MCF 10A (cell line): Measurements from ENCODE around the gene PLA2G1B. TPM values are rescaled to one million over a fixed set of nuclear protein-coding genes. Genes with fewer than 3 reads are reported as not detected.
"Not testable (repeated sequence)": the region's sequence is repeated elsewhere in the genome, so short reads cannot be mapped to it uniquely, and the experiment has no call there.

Experiments
- BruUV-seq: library from RNA; stranded (reverse); fragments of 400-500 nt; replicated peaks from 2 replicates; lab custom pipeline; 2021; lab: Mats Ljungman, UMichigan
- CTCF ChIA-PET: fragments of 300-600 bp; sonication (Branson Sonifier 250); formaldehyde crosslinking; extraction: SDS; loops from one replicate; lab custom pipeline; 2021; ENCODE audit warnings: antibody characterized with exemption, inconsistent platforms; lab: Yijun Ruan, JAX
- POLR2A ChIA-PET: fragments of 300-600, 350-650 bp; sonication (Branson Sonifier 250); formaldehyde crosslinking; extraction: SDS; loops from one replicate; lab custom pipeline; 2020; ENCODE audit warnings: antibody characterized with exemption, inconsistent platforms; lab: Yijun Ruan, JAX
- DNase-seq: peaks from one replicate; pipeline ENCODE4 v3.0.0-alpha.2; 2018; ENCODE audit not compliant: unreplicated experiment
- H3K27ac Mint-ChIP-seq: one replicate; pipeline ENCODE4 v1.8.0; 2022; ENCODE audit warnings: mild to moderate bottlenecking, low read depth, mixed read lengths; ENCODE audit not compliant: unreplicated experiment
- H3K27me3 Mint-ChIP-seq: one replicate; pipeline ENCODE4 v1.8.0; 2022; ENCODE audit warnings: mixed read lengths; ENCODE audit not compliant: insufficient read depth, unreplicated experiment
- H3K36me3 Mint-ChIP-seq: one replicate; pipeline ENCODE4 v1.8.0; 2022; ENCODE audit warnings: mild to moderate bottlenecking, moderate library complexity, mixed read lengths; ENCODE audit not compliant: insufficient read depth, unreplicated experiment
- H3K4me1 Mint-ChIP-seq: one replicate; pipeline ENCODE4 v1.8.0; 2022; ENCODE audit warnings: mixed read lengths; ENCODE audit not compliant: insufficient read depth, unreplicated experiment
- H3K4me3 Mint-ChIP-seq: one replicate; pipeline ENCODE4 v1.8.0; 2022; ENCODE audit warnings: mild to moderate bottlenecking, moderate library complexity, mixed read lengths; ENCODE audit not compliant: unreplicated experiment
- H3K9me3 Mint-ChIP-seq: one replicate; pipeline ENCODE4 v1.8.0; 2022; ENCODE audit warnings: mixed read lengths; ENCODE audit not compliant: unreplicated experiment
- intact Hi-C: fragments of 100-400 bp; cut with micrococcal nuclease; formaldehyde crosslinking; loops from 2 replicates; pipeline ENCODE4 v1.14.1; 2022
- total RNA-seq: library from RNA; stranded (reverse); gene quantifications from 2 replicates; pipeline ENCODE4 v1.2.3, GENCODE V29; 2022
- TF ChIP-seq, protein P1 (sequence below): fragments of 200-600 bp; IDR thresholded peaks from one replicate; pipeline ENCODE4 v1.8.0; 2022; ENCODE audit warnings: antibody characterized with exemption, mild to moderate bottlenecking; ENCODE audit not compliant: unreplicated experiment

Gene PLA2G1B
- total RNA-seq, 1 experiment from 2014 or later: not detected

GRCh38 chr12:120343039-120343537 lies 15.5 kb upstream of the PLA2G1B start:
- no peak overlapping the region for H3K27ac Mint-ChIP-seq
- H3K9me3 Mint-ChIP-seq: no peaks in the 10 kb centered on the region
- BruUV-seq: no TSS peak
- no peak for DNase-seq
- no peak overlapping the region for H3K4me3 Mint-ChIP-seq
- H3K4me1 Mint-ChIP-seq: no peaks in the 10 kb centered on the region
- H3K36me3 Mint-ChIP-seq: no peaks in the 10 kb centered on the region
- POLR2A ChIA-PET: no interaction called here
- TF ChIP-seq, protein P1, sequence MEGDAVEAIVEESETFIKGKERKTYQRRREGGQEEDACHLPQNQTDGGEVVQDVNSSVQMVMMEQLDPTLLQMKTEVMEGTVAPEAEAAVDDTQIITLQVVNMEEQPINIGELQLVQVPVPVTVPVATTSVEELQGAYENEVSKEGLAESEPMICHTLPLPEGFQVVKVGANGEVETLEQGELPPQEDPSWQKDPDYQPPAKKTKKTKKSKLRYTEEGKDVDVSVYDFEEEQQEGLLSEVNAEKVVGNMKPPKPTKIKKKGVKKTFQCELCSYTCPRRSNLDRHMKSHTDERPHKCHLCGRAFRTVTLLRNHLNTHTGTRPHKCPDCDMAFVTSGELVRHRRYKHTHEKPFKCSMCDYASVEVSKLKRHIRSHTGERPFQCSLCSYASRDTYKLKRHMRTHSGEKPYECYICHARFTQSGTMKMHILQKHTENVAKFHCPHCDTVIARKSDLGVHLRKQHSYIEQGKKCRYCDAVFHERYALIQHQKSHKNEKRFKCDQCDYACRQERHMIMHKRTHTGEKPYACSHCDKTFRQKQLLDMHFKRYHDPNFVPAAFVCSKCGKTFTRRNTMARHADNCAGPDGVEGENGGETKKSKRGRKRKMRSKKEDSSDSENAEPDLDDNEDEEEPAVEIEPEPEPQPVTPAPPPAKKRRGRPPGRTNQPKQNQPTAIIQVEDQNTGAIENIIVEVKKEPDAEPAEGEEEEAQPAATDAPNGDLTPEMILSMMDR: no peak
- peaks cover 6% of the 10 kb centered on the region for H3K27me3 Mint-ChIP-seq
- CTCF ChIA-PET: no interaction called here
- intact Hi-C loops: no loop called here

GRCh38 chr12:120342175-120343038 lies 14.8 kb upstream of the PLA2G1B start:
- BruUV-seq: no TSS peak
- Mint-ChIP-seq H3K36me3 (no peaks in the 10 kb centered on the region), H3K27ac (no peak overlapping the region), H3K4me1 (no peaks in the 10 kb centered on the region), H3K4me3 (no peak overlapping the region), H3K9me3 (peaks cover 6% of the 10 kb centered on the region), H3K27me3 (peaks cover 12% of the 10 kb centered on the region)
- intact Hi-C loops: no loop called here
- TF ChIP-seq, protein P1: no peak
- POLR2A ChIA-PET: no interaction called here
- CTCF ChIA-PET: no interaction called here
- DNase-seq: no peak

GRCh38 chr12:120339256-120339655 lies 11.7 kb upstream of the PLA2G1B start:
- Mint-ChIP-seq H3K4me3 (no peak overlapping the region), H3K36me3 (no peaks in the 10 kb centered on the region), H3K27ac (no peak overlapping the region), H3K27me3 (peaks cover 12% of the 10 kb centered on the region), H3K9me3 (peaks cover 8% of the 10 kb centered on the region), H3K4me1 (no peaks in the 10 kb centered on the region)
- no TSS peak for BruUV-seq
- intact Hi-C loops: no loop called here
- CTCF ChIA-PET: interaction anchor here (0.6 to 1.6 kb wide), 2 partner anchors 18 to 95 kb away, joined by 5 read pairs; no protein-coding TSS in a partner anchor
- TF ChIP-seq, protein P1: no peak
- POLR2A ChIA-PET: interaction anchor here (1.0 to 1.1 kb wide), 2 partner anchors 9 to 10 kb away, joined by 3 read pairs; no protein-coding TSS in a partner anchor
- DNase-seq: no peak

- no peak overlapping the region for H3K4me3 Mint-ChIP-seq
- intact Hi-C loops: no loop called here
- no peaks in the 10 kb centered on the region for H3K36me3 Mint-ChIP-seq
- peaks cover 8% of the 10 kb centered on the region for H3K9me3 Mint-ChIP-seq
- POLR2A ChIA-PET: no interaction called here
- TF ChIP-seq, protein P1: no peak
- DNase-seq: no peak
- CTCF ChIA-PET: no interaction called here
- BruUV-seq: no TSS peak
- peaks cover 12% of the 10 kb centered on the region for H3K27me3 Mint-ChIP-seq
- no peaks in the 10 kb centered on the region for H3K4me1 Mint-ChIP-seq
- H3K27ac Mint-ChIP-seq: no peak overlapping the region
Observed at GRCh38 chr12:120337730-120338129, 10.2 kb upstream of the PLA2G1B start.

GRCh38 chr12:120336392-120336791 lies 8.8 kb upstream of the PLA2G1B start:
- DNase-seq, BruUV-seq, H3K9me3 Mint-ChIP-seq, H3K4me1 Mint-ChIP-seq, intact Hi-C loops, POLR2A ChIA-PET, H3K4me3 Mint-ChIP-seq, H3K27ac Mint-ChIP-seq, H3K36me3 Mint-ChIP-seq: not testable (repeated sequence)
- CTCF ChIA-PET: interaction anchor here (0.6 to 1.7 kb wide), 5 partner anchors 10 to 106 kb away, joined by 3 to 4 read pairs (median 3); no protein-coding TSS in a partner anchor
- H3K27me3 Mint-ChIP-seq: peaks cover 12% of the 10 kb centered on the region
